Smooth muscle cell (in vitro differentiated cells): ENCODE measurements around the gene UBA6. TPM values are rescaled to one million over a fixed set of nuclear protein-coding genes. Genes with fewer than 3 reads are reported as not detected.

Source experiments
- DNase-seq: peaks from one replicate; lab custom pipeline; 2025; ENCODE audit not compliant: unreplicated experiment; lab: John Stamatoyannopoulos, UW
- H2AFZ ChIP-seq: fragments of 200-600 bp; sonication (generic); 2 replicates; pipeline ENCODE4 v1.6.0; 2016; ENCODE audit warnings: antibody characterized with exemption, low read depth, mild to moderate bottlenecking
- H3F3A ChIP-seq: fragments of 200-600 bp; sonication (generic); 2 replicates; pipeline ENCODE4 v1.6.0; 2017; ENCODE audit warnings: antibody characterized with exemption, low read depth
- H3K27ac ChIP-seq: fragments of 200-600 bp; sonication (generic); 2 replicates; pipeline ENCODE4 v1.5.1; 2016; ENCODE audit warnings: low read depth, mild to moderate bottlenecking
- H3K27me3 ChIP-seq: fragments of 200-600 bp; sonication (generic); 2 replicates; pipeline ENCODE4 v1.6.1; 2016; ENCODE audit warnings: low read depth, mild to moderate bottlenecking
- H3K36me3 ChIP-seq: fragments of 200-600 bp; sonication (generic); 2 replicates; pipeline ENCODE4 v1.5.1; 2016; ENCODE audit warnings: low read depth
- H3K4me1 ChIP-seq: fragments of 200-600 bp; sonication (generic); 2 replicates; pipeline ENCODE4 v1.5.1; 2016; ENCODE audit warnings: low read depth
- H3K4me2 ChIP-seq: fragments of 200-600 bp; sonication (generic); 2 replicates; pipeline ENCODE4 v1.6.0; 2016; ENCODE audit warnings: mild to moderate bottlenecking
- H3K4me3 ChIP-seq: fragments of 200-600 bp; sonication (generic); 2 replicates; pipeline ENCODE4 v1.5.1; 2016; ENCODE audit warnings: mild to moderate bottlenecking
- H3K79me2 ChIP-seq: fragments of 200-600 bp; sonication (generic); 2 replicates; pipeline ENCODE4 v1.6.0; 2016; ENCODE audit warnings: low read depth, mild to moderate bottlenecking
- H3K9ac ChIP-seq: fragments of 200-600 bp; sonication (generic); 2 replicates; pipeline ENCODE4 v1.6.0; 2016; ENCODE audit warnings: low read depth
- H3K9me3 ChIP-seq: fragments of 200-600 bp; sonication (generic); replicated peaks from 2 replicates; pipeline ENCODE4 v1.5.1; 2016; ENCODE audit warnings: low read depth
- H4K20me1 ChIP-seq: fragments of 200-600 bp; sonication (generic); 2 replicates; pipeline ENCODE4 v1.6.0; 2016; ENCODE audit warnings: low read depth
- WGBS: methylation state at CpG from one replicate; pipeline ENCODE4 v1.1.7; 2016; ENCODE audit warnings: low lambda C conversion rate; 5-methylcytosine and 5-hydroxymethylcytosine counted together
- polyA plus RNA-seq: library from polyadenylated mRNA; unstranded; fragments of >200 nt; fragmentation: Nextera tagmentation; extraction: Ambion mirVana; gene quantifications from 2 replicates; pipeline ENCODE4 v1.2.1, GENCODE V29; 2016
- total RNA-seq: library from RNA; depleted of rRNA; stranded (reverse); fragments of >200 nt; gene quantifications from 2 replicates; pipeline ENCODE4 v1.2.3, GENCODE V29; 2014
- TF ChIP-seq, protein P1 (sequence below): fragments of 200-600 bp; sonication (generic); IDR thresholded peaks from 2 replicates; pipeline ENCODE4 v1.5.1; 2017; ENCODE audit warnings: borderline replicate concordance, mild to moderate bottlenecking, antibody characterized with exemption; ENCODE audit not compliant: insufficient read depth, poor library complexity, severe bottlenecking

UBA6 gene
- total and polyA plus RNA-seq, 2 experiments from 2014 or later, result 15.7 to 271 TPM

DNA sequence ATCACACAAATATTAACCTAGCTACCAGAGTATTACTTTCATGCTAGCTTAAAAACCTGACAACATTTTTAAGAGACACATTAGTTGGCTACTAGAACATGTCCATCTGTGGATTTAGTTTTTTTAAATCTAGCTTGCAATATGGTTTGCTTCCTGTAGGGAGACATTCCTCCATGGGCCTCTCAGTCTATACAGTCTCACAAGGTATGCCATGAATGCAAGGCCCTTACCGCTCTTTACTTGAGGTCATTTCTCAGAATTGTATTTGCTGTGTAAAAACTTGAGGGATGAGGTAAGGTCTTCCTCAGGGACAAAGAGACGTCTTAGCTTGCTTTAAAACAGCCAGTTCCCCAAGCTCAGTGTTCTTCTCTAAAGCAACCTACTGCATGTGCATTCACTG is 26.9 kb downstream of the UBA6 start:
- H3K36me3 ChIP-seq, result peaks cover 47% of the 10 kb centered on the region
- H3F3A ChIP-seq, result no peaks in the 10 kb centered on the region
- no peak overlapping the region for H2AFZ ChIP-seq
- no peak overlapping the region for H3K9ac ChIP-seq
- whole genome bisulfite sequencing, result 70% methylated on average over 2 of the region's 2 CpGs
- TF ChIP-seq, protein P1, sequence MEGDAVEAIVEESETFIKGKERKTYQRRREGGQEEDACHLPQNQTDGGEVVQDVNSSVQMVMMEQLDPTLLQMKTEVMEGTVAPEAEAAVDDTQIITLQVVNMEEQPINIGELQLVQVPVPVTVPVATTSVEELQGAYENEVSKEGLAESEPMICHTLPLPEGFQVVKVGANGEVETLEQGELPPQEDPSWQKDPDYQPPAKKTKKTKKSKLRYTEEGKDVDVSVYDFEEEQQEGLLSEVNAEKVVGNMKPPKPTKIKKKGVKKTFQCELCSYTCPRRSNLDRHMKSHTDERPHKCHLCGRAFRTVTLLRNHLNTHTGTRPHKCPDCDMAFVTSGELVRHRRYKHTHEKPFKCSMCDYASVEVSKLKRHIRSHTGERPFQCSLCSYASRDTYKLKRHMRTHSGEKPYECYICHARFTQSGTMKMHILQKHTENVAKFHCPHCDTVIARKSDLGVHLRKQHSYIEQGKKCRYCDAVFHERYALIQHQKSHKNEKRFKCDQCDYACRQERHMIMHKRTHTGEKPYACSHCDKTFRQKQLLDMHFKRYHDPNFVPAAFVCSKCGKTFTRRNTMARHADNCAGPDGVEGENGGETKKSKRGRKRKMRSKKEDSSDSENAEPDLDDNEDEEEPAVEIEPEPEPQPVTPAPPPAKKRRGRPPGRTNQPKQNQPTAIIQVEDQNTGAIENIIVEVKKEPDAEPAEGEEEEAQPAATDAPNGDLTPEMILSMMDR, result peak; percentile 11
- no peak for DNase-seq
- H3K27me3 ChIP-seq, result no peaks in the 10 kb centered on the region
- H3K9me3 ChIP-seq, result no peaks in the 10 kb centered on the region
- peak overlapping the region; percentile 33 for H3K27ac ChIP-seq
- H3K4me3 ChIP-seq, result no peak overlapping the region
- H4K20me1 ChIP-seq, result no peaks in the 10 kb centered on the region
- H3K4me2 ChIP-seq, result no peak overlapping the region
- no peaks in the 10 kb centered on the region for H3K4me1 ChIP-seq
- no peaks in the 10 kb centered on the region for H3K79me2 ChIP-seq

DNA sequence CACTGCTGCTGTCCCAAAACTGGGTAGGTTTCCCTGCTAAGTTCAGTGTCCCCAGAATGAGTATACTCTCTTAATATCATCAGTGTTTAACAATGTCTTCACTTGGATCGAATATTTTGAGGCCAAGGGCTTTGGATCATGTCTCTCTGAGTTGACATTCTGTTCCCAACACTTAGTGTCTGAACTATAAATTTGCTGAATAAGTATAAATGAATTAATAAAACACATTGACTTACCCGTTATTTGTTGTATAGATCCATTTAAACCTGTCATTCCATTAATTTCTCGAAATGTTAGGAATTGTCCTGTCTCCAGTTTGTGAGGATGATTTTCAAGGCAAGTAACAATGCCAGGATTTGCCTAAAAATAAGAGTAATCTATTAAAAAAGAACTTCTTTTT is 32.6 kb downstream of the UBA6 start:
- H3K4me2 ChIP-seq, result no peak overlapping the region
- H3K4me1 ChIP-seq, result no peaks in the 10 kb centered on the region
- H3K79me2 ChIP-seq, result no peaks in the 10 kb centered on the region
- H3K36me3 ChIP-seq, result peaks cover 48% of the 10 kb centered on the region
- no peak overlapping the region for H3K9ac ChIP-seq
- H4K20me1 ChIP-seq, result no peaks in the 10 kb centered on the region
- H3K27me3 ChIP-seq, result no peaks in the 10 kb centered on the region
- H3K4me3 ChIP-seq, result no peak overlapping the region
- H3K9me3 ChIP-seq, result no peaks in the 10 kb centered on the region
- DNase-seq, result no peak
- H2AFZ ChIP-seq, result no peak overlapping the region
- 95% methylated on average over 3 of the region's 3 CpGs for WGBS
- no peak overlapping the region for H3K27ac ChIP-seq
- TF ChIP-seq, protein P1, result no peak
- no peaks in the 10 kb centered on the region for H3F3A ChIP-seq

DNA sequence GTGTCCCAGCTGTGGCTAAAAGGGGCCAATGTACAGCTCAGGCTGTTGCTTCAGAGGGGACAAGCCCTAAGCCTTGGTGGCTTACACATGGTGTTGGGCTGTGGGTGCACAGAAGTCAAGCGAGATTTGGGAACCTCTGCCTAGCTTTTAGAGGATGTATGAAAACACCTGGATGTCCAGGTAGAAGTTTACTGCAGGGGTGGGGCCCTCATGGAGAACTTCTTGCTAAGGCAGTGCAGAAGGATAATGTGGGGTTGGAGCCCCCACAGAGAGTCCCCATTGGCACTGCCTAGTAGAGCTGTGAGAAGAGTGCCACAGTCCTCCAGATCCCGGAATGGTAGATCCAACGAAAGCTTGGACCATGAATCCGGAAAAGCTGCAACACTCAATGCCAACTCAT is 40.5 kb downstream of the UBA6 start:
- H3K36me3 ChIP-seq, result peaks cover 63% of the 10 kb centered on the region
- no peak for DNase-seq
- H3K4me3 ChIP-seq, result no peak overlapping the region
- H3K27me3 ChIP-seq, result no peaks in the 10 kb centered on the region
- WGBS, result 98% methylated on average over 4 of the region's 4 CpGs
- no peak overlapping the region for H3K27ac ChIP-seq
- no peak overlapping the region for H2AFZ ChIP-seq
- TF ChIP-seq, protein P1, result no peak
- H3F3A ChIP-seq, result no peaks in the 10 kb centered on the region
- H4K20me1 ChIP-seq, result no peaks in the 10 kb centered on the region
- no peak overlapping the region for H3K4me2 ChIP-seq
- H3K9ac ChIP-seq, result no peak overlapping the region
- peaks cover 3% of the 10 kb centered on the region for H3K79me2 ChIP-seq
- H3K9me3 ChIP-seq, result no peaks in the 10 kb centered on the region
- no peaks in the 10 kb centered on the region for H3K4me1 ChIP-seq

GRCh38 chr4:67659065-67659464 is 41.9 kb downstream of the UBA6 start:
- H3K36me3 ChIP-seq, result peaks cover 60% of the 10 kb centered on the region

More at GRCh38 chr4:67659065-67659464, 41.9 kb downstream of the UBA6 start:
- Histone ChIP-seq H2AFZ (no peak overlapping the region), H3K9me3 (no peaks in the 10 kb centered on the region), H3K27me3 (no peaks in the 10 kb centered on the region), H3K9ac (no peak overlapping the region), H3K27ac (no peak overlapping the region), H4K20me1 (no peaks in the 10 kb centered on the region), H3K4me2 (no peak overlapping the region), H3K4me1 (no peaks in the 10 kb centered on the region), H3K4me3 (no peak overlapping the region), H3F3A (no peaks in the 10 kb centered on the region), H3K79me2 (peaks cover 3% of the 10 kb centered on the region)
- no peak for DNase-seq
- TF ChIP-seq, protein P1, result no peak
- 97% methylated on average over 2 of the region's 2 CpGs for WGBS
